GM19463 (cell line): ENCODE results near the gene PDE6B.
"Not testable (repeated sequence)": the region's sequence is repeated elsewhere in the genome, so short reads cannot be mapped to it uniquely, and the experiment has no call there.

Experiments used
- ATAC-seq: cut with Tn5 transposase; IDR thresholded peaks from one replicate; pipeline ENCODE4 v1.9.1; 2021; ENCODE audit warnings: mild to moderate bottlenecking, moderate library complexity; ENCODE audit not compliant: unreplicated experiment

Gene PDE6B

DNA sequence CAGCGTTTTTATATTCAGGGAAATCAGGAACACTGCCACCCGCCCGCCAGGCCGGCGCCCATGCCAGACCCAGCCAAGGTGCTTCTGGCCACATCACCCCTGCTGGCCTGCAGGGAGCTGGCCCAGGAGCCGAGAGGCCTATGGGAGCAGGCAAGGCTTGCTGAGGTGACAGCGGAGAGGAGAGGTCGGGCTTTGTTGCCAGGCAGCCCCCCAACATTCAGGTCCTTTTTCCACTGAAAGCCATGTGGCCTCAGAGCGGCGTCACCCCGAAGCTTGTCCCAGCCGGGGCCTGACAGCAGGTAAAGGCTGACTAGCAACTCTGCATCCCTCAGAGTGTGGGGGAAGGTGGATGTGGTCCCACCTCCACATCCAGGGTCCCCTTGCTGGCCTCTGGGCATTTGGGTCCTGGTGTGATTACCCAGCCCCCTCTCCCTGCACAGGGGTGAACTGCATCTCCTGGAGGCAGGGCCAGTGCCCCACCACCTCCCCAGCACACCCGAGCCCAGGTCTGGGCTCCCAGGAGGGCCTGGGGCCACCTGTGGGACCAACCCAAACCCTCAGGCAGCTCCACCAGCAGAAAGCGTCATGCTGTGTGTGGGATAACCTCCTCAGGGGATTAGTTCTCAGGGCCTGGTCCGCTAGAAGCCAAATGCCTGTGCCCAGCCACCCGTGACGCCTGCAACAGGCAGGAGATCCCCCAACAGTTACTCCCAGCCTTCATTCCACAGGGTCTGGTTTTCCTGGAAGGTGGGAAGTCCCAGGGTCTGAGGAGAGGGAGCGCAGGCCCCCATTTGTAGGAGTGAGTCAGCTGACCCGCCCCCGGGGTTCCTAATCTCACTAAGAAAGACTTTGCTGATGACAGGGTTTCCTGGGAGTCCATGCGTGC lies at the start of gene PDE6B:
Gene PDE6B, plus strand, starts transcription at position 869 of the 886 bp plus-strand sequence. CDS start 54 bp downstream, outside the sequence.
- ATAC-seq = no peak

DNA sequence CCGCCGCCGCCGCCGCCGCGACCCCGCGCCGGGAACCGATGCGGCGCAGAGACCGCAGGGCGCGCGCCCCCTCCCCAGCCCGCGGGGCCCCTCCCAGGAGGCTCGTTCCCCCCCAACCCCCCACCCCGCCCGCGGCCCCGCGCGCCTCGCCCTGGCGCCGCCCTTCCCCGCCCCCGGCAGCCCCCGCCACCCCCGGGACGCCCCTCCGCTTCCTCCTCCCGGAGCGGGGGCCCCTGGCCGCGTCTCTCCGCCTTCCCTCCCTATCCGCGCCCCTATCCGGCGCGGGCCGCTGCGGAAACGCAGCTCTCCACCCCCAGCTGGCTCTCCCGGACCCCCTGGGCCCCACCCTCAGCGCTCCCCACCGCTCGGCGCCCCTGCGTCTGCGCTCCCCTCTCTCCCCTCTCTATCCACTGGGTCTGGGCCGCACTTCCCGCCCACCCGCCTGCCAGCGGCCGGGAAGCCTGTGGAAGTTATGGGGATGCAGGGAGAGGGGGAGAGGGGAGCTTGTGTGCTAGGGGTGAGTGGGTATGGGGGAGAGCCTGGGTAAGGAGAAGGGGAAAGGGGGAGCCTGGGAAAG lies 49.0 kb upstream of the PDE6B start, which contains the start of gene TMEM271:
Gene TMEM271, minus strand, starts transcription at position 51 of the 577 bp plus-strand sequence. CDS start 233 bp downstream, outside the sequence.
- ATAC-seq = no peak

DNA sequence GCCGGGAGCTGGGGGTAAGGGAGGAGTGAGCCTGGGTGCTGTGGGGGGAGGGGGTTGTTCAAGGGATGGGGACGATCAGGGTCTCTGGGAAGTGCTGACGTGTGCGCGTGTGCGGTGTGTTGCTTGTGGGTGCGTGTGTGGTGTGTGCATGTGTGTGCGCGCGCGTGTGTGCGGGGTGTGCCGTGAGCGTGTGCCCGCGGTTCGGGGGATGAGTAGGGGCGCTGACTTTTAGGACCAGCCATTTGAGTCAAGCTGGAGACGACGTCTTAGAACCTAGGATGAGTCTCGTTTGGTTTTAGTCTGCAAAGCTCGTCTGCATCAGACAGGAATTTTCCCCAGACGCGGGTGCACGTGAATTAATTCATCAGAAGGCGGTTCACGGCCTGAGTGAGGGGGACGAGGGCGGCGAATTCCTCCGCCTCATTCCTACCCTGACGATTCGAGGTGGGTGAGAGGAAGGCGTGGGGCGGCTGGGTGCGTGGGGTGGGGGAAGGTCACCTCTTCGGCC lies 48.3 kb upstream of the PDE6B start:
- ATAC-seq = no peak

DNA sequence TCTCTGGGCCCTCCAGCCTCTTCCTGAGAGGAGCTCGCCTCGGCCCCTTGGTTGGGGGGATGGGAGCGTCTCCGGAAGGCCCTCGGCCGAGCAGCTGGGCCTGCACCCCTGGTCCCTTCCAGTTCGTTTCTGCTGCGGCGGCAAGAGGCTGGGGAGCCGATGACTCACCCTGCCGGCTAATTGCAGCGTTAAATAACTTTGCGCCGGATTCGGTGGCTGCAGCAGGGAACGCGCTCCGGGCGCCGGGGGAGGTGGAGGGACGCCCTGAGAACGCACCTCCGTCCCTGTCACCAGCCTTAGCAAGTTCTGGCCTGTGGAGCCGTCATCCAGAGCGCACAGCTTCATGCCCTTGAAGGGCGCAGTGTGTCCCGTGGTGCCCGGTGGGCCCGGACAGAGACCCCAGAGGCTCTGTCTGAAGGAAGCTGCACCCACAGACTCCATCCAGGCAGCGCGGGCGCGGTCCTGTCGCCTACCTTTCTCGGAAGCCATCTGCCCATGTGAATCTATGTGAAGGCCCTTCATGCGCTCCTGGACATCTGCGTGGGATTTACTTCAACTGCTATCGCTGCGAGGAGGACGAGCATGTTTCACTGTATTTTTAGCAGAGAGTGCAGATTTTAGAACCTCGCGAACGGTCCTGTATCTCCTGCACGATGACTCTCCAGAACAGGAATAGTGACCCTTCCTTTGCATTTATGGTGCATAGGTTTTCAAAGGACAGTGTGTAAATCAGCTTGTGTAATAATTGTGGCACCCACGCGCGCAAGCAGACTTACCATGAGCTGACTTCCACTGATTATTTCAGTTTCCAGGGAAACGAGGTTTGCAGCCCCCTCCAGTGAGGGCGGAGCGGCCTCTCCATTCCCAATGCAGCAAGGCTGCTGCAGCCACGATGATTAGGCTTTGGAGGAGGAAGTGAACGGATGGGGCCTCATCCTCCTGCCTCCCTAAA lies 47.6 kb upstream of the PDE6B start:
- ATAC-seq = no peak

DNA sequence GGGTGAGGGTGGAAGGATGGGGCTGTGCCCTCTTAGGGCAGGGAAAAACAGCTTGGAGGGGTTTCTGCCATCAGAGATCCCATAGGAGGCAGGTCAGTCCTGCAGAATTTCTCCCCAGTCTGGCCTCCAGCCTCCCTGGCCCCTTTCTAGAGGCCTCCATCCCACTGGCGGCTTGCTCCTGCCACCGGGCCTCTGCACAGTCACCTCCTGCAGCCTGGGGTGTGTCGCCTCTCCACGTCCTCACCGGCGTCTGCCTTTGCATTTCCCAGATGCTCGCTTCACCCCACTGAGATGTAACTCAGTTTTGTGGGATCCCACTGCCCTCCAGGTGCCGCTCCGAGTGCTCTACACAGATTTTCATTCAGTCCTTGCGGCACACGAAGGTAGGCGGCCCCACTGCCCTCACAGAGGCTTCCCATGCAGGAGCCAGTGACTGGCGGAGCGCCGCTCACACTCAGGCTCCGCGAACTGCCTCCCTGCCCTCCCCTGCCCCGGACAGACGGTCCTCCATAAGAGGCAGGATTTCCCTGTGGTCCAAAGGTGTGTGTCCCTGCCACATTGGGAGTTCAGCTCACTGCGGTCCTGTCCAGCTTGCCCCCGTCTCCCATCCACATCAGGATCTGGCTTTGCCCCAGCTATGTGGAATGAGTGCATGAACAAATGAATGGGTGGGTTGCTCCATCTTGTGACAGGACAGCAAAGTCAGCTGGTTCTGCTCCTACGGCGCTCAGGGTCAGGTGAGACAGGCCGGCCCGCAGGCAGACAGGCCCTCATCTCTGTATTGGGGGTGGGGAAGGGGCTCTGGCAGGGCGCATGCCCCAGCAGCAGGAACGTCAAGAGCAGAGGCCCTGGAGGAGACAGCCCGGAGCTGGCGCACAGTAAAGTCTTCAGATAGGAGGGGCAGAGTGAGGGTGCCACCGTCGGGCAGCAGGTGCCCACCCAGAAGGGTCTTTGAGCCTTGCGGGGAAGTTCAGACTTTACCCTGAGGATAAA lies 46.6 kb upstream of the PDE6B start:
- no peak for ATAC-seq

DNA sequence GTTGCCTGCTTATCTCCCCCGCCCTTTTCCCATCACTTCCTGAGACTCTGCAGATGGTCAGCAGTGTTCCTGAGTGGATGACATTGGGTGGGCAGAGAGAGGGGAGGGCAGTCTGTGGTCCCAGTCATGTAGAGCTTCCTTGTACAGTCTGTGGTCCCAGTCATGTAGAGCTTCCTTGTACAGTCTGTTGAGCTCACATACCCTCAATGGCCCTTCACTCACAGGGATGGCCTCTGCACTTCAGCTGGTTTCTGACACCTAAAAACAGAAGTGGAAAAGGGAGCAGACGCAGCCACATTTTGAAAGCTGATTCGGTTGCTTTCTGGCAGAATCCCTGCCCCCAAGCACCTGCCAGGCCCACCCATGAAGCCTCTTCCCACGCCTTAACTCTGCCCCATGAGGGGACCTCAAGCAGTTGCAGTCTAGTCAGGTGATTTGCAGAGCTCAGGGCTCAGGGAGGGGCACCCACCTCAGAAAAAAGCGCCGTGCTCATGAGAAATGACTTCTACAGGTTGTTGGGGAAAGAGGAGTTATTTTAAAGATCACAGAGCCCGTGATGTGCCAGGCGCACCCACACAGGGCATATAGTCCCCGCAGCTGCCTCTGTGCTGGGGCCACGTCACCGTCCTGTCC lies 45.7 kb upstream of the PDE6B start:
- ATAC-seq = no peak

DNA sequence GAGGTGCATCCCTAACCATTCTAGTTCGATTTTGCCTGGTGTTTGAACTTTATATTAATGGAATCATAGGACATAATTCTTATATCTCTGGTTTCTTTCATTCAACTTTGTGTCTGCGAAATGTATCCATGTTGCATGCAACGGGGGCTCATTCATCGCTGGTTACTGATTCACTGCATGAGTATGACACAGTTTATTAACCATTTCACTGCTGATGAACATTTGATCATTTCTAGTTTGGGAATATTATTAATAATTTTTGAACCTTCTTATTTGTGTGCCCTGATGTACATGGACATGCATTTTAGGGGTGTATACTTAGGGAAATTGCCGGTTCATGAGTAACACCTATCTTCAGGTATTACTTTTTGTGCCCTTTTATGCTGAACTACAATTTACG lies 44.2 kb upstream of the PDE6B start:
- ATAC-seq = no peak

DNA sequence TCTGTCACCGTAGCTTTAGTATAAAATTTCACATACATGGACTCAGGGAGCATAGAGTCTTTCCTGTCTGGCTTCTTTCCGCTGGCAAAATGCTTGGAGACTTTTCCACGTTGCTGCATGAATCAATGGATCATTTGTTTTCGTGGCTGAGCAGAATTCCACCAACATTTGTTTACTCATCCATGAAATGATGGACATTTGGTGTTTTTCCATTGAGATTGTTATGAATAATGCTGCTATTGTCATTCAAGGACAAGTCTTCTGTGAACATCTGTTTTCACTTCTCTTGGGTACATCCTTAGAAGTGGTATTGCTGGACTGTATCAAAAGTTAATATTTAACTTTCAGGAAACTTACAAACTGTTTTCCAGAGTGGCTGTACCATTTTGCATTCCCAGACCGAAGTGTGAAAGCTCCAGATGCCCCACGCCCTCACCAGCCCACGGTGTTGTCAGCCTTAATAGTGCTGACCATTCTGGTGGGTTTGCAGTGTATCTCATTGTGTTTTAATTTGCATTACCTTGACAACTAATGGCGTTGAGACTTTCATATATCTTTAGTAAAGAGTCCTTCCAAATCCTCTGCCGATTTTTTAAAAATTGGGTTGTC lies 43.5 kb upstream of the PDE6B start:
- no peak for ATAC-seq

DNA sequence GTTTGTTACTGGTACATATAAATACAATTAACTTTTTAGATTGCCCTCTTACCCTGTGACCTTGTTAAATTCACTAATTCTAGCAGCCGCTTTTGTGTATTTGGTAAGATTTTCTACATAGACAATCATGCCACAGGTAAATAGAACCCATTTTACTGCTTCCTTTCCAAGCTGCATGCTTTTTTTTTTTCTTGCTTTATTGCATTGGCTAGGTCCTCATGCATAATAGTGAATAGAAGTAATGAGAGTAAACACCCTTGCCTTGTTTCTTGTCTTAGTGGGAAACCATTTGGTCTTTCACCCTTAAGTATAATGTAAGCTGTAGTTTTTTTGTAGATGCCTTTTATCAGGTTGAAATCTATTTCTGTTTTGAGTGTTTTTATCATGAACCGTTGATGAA lies 41.6 kb upstream of the PDE6B start:
- no peak for ATAC-seq

DNA sequence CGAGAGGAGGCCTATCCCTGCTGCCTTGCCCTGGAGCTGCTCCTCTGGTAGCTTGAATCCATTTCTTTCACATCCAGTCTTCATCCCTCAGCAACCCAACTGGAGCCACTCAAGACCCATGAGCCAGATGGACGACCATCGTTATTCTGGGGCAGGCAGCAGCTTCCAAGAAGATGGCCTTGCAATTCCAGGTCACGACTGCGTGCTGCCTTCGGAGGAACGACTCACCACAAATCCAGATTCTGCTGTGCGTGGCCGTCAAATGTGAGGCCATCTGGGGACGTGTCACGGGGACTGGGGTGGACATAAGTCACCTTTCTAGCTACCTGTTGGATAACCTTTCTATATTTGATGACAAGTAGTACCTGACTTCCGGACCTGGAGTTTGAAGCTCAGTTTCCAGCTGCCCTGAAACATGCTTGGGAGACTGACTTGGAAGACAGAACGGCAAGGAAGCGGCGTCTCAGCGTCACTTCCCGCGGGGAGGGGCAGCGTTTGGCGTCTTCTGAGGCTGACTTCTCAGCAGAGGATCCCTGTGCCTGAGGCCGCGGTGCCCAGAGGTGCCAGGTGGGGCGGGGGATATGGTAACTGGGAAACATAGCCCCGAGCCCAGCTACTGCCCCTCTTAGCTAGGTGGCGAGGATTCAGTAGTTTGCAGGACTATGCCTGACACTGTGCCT lies 37.6 kb upstream of the PDE6B start:
- no peak for ATAC-seq

DNA sequence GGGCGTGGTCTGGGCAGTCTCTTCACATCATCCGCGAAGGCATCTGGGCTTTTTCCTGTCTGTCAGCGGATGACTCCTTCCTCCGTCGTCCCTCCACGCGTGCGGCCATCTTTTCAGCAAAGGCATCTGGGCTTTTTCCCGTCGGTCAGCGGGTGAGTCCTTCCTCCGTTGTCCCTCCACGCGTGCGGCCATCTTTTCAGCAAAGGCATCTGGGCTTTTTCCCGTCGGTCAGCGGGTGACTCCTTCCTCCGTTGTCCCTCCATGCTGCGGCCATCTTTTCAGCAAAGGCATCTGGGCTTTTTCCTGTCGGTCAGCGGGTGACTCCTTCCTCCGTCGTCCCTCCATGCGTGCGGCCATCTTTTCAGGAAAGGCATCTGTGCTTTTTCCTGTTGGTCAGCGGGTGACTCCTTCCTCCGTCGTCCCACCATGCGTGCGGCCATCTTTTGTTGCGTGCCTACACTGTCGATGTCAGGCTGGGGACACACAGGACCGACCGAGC lies 37.0 kb upstream of the PDE6B start:
- ATAC-seq = no peak

DNA sequence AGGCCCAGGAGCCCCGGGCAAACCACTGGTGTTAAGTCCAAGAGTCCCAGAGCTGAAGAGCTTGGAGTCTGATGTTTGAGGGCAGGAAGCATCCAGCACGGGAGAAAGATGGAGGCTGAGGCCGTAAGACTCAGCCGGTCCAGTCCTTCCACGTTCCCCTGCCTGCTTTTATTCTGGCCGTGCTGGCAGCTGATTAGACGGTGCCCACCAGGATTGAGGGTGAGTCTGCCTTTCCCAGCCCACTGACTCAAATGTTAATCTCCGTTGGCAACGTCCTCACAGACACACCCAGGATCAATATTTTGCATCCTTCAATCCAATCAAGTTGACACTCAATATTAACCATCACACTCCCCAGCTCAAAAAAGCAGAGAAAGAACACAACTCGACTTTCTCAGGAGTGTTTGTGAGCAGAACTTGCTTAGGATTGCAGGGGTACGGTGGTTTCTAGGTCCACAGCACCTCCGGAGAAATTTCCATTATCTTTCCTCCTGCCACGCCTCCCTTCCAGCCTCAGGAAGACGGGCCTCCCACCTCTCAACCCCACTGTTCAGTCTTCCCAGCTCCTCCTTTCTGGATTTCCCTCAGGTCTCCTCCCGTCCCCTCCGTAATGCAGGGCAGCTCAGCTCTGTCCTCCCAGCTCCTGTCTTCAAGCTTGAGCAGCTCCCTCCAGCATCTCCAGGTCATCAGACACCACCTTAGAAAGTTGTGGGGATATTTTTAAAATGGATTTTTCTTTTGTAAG lies 36.0 kb upstream of the PDE6B start:
- no peak for ATAC-seq

DNA sequence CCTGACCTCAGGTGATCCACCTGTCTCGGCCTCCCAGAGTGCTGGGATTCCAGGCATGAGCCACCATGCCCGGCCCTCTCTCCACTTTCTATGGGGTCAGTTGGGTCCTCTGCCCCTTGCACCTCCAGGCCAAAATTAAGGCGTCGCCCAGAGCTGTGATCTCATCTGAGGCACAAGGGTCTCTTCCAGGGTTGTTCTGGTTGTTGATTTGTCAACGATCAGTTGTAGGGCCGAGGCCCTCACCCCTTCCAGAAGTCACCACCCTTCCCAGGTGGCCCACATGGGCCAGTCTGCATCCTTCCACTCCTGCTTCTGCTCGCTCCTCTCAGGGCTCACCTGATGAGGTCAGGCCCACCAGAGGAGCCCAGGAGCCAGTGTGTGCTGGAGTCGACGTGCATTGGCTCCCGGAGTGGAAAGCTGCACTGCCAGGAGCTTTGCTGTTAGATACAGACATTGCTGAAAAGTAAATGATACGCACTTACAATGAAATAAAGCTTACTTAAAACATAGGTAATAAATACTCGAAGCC lies 35.0 kb upstream of the PDE6B start:
- no peak for ATAC-seq

DNA sequence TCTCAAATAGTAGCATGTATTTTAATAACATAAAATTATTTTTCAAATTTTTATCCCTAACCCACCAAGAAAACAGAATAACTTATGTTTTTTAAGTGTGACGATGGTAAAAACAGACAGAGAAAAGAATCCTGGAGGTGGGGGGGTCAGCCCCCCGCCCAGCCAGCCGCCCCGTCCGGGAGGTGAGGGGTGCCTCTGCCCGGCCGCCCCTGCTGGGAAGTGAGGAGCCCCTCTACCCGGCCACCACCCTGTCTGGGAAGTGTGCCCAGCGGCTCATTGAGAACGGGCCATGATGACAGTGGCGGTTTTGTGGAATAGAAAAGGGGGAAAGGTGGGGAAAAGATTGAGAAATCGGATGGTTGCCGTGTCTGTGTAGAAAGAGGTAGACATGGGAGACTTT lies 33.2 kb upstream of the PDE6B start:
- not testable (repeated sequence) for ATAC-seq

DNA sequence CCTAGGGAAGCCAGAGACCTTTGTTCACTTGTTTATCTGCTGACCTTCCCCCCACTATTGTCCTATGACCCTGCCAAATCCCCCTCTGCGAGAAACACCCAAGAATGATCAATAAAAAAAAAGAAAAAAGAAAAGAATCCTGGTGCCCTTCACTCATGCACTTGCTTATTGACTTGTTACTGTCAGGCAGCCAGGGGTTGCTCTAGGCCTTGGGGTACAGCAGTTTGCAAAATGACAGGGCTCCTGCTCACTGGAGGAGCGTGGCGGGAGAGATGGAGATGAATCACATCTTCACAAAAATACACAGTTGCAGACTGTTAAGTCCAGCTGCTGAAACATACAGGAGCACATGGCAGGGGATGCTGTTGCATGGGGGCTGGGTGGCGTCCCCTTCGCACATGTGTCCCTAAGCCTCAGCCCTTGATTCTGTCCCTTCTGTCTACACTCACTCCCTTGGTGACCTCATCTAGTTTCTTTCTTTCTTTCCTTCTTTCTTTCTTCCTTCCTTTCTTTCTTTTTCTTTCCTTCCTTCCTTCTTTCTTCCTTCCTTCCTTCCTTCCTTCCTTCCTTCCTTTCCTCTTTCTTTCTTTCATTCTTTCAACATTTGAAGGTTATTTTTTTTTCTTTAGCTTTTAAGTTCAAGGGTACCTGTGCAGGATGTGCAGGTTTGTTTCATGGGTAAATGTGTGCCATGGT lies 32.4 kb upstream of the PDE6B start:
- ATAC-seq = no peak

DNA sequence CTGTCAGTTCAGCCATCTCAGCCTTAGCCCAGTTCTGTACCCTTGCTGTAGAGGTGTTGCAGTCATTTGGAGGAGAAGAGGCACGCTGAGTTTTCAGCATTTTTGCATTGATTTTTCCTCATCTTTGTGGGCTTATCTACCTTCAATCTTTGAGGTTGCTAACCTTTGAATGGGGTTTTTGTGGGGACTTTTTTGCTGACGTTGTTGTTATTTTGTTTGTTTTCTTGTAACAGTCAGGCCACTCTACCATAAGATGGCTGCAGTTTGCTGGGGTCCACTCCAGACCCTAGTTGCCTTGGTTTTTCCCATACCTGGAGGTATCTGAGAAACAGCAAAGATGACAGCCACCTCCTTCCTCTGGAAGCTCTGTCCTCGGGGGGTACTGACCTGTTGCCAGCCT lies 26.4 kb upstream of the PDE6B start:
- no peak for ATAC-seq

DNA sequence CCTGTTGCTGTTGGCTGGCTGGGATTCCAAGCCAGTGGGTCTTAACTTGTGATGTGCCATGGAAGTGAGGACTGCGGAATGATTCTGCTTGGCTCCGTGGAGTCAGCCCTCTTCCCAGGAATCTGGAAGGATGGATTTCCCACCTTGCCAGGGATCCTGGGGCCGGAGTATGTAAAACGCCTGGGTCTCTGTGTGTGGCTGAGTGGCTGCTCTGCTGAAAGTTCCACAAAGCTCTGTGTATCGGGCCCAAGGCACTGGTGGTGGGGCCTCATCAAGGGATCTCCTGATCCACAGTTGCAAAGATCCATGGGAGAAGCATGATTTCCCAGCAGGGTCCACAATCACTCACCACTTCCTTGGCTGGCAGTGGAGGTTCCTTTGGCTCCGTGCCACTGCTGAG lies 25.2 kb upstream of the PDE6B start:
- ATAC-seq = no peak
